Measurements from ENCODE around the gene RSPO1.
"Not testable (repeated sequence)": the region's sequence is repeated elsewhere in the genome, so short reads cannot be mapped to it uniquely, and the experiment has no call there.

DNA sequence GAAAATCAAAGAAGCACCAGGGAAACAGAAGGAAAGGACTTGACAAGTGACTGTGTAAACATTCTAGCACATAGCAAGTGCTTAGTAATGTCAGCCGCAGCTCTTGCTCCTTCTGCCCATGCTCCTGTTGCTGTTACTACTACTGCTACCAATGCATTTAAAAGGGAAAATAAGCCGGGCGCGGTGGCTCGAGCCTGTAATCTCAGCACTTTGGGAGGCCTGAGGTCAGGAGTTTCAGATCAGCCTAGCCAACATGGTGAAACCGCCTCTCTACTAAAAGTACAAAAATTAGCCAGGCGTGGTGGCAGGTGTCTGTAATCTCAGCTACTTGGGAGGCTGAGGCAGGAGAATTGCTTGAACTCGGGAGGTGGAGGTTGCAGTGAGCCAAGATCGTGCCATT is 49.5 kb upstream of the RSPO1 start:
- TF ChIP-seq, protein P1, sequence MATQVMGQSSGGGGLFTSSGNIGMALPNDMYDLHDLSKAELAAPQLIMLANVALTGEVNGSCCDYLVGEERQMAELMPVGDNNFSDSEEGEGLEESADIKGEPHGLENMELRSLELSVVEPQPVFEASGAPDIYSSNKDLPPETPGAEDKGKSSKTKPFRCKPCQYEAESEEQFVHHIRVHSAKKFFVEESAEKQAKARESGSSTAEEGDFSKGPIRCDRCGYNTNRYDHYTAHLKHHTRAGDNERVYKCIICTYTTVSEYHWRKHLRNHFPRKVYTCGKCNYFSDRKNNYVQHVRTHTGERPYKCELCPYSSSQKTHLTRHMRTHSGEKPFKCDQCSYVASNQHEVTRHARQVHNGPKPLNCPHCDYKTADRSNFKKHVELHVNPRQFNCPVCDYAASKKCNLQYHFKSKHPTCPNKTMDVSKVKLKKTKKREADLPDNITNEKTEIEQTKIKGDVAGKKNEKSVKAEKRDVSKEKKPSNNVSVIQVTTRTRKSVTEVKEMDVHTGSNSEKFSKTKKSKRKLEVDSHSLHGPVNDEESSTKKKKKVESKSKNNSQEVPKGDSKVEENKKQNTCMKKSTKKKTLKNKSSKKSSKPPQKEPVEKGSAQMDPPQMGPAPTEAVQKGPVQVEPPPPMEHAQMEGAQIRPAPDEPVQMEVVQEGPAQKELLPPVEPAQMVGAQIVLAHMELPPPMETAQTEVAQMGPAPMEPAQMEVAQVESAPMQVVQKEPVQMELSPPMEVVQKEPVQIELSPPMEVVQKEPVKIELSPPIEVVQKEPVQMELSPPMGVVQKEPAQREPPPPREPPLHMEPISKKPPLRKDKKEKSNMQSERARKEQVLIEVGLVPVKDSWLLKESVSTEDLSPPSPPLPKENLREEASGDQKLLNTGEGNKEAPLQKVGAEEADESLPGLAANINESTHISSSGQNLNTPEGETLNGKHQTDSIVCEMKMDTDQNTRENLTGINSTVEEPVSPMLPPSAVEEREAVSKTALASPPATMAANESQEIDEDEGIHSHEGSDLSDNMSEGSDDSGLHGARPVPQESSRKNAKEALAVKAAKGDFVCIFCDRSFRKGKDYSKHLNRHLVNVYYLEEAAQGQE (IDR thresholded peaks at IDR 0.05), result not testable (repeated sequence)
- TF ChIP-seq EP300 (IDR thresholded peaks at IDR 0.05); RAD21 (conservative IDR thresholded peaks at IDR 0.05 in 1 of 2, IDR thresholded peaks at IDR 0.05 in 1 of 2): not testable (repeated sequence)
